NCI-H526 treated with DMSO at 0.1 percent for 48 hours (cell line): ENCODE measurements around the gene SMIM32.

Experiments used
- DNase-seq: peaks from one replicate; lab custom pipeline; 2025; lab: John Stamatoyannopoulos, UW

The SMIM32 gene

DNA sequence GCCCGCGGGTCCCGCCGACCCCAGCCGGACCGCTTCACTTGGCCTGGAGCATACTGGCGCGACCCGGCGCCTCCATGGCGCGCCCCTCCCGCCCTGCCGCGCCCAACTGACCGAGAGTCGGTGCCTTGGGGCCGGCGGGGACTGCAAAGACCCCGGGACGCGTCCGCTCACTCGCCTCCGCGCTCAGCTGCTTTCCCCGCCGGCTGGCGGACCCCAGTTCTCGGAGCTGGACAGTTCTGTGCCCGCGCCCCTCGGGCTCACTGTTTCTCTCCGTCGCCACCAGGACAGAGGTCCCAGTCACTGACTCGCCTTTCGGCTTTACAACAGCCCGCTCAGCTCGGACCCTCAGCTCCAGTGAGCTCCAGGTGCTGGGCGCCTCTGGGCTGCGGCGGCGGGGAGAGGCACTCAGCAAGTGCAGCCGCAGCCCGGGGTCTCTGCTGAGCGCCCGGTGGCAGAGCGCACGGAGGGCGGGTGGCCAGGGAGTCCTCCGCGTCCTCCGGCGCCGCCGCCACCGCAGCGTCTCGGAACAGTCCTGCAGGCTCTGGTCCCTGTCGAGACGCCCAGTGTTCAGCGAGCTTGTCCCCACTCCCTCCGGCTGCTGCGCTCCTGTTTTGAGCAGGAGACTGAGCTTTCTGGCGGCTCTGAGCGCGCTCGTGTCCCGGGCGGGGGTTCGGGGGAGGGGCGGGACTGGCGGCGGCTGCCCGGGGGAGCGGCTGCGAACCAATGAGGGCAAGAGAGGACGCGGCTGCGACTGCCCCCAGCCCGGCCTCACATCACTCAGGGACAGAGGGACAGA, at the start of gene SMIM32:
Gene SMIM32, minus strand, starts transcription at position 637 of the 796 bp plus-strand sequence. CDS start 638 bp downstream, outside the sequence.
- peak; percentile 1 for DNase-seq

DNA sequence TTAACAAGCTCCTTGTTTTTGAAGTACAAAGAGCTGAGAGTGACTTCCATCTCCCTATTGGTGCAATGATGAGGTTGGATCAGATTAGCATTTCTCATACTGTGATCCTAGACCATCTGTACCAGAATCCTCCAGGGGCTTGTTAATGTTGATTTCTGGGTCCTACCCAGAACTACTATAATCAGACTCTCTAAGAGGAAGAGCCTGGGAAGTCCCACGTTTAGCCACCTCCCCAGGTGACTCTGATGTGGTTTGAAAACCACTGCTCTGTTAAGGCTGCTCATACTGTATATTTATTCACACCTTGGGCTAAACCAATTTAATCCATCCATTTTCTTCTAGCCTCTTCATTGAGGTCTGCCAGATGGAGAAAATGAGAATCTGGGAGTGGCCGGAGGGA, 49.6 kb upstream of the SMIM32 start:
- no peak for DNase-seq

GRCh38 chr5:136242136-136242535, 49.2 kb upstream of the SMIM32 start:
- DNase-seq = no peak

- no peak for DNase-seq
These were observed 47.9 kb upstream of the SMIM32 start for GRCh38 chr5:136240894-136241293.

- no peak for DNase-seq
These were observed 43.6 kb upstream of the SMIM32 start for GRCh38 chr5:136236479-136237083.

DNA sequence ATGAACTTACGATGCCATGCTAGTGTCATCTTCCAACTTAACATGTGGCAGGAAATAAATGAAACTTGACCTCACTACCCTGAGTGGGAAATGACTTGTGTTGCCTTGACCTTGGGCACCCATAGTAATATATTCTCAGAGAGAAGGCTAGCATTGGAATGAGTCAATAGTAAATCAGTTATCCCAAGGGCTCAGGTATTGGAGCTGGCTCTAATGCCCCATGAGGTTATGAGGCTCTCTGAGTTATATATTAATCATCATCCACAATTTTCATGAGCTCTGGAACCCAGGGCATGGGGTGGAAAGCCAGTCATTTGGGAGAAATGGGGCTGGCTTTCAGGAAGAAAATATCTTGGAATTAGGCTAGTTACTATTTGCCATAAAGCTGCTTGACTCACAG, 42.4 kb upstream of the SMIM32 start:
- DNase-seq = no peak

- no peak for DNase-seq
These were observed 39.4 kb upstream of the SMIM32 start for GRCh38 chr5:136232316-136232715.

GRCh38 chr5:136230176-136230575, 37.2 kb upstream of the SMIM32 start:
- no peak for DNase-seq

- DNase-seq = no peak
These were observed 35.3 kb upstream of the SMIM32 start for GRCh38 chr5:136228136-136228757.

DNA sequence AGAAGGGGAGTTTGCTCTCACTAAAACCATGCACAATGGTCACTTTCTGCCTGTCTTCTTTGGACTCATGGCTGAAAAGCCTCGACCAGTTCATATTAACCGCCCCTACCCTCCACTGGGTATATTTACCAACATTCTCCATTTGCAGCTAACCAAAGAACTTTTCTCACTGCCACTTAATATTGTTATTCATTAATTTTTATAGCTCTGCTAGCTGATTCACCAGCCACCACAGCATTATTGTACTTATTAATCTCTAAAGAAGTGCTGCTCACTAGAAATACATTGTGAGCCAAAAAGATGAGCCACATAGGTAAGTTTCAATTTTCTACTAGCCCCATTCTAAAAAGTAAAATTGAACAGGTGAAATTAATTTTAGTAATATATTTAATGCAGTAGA, 33.4 kb upstream of the SMIM32 start:
- no peak for DNase-seq

DNA sequence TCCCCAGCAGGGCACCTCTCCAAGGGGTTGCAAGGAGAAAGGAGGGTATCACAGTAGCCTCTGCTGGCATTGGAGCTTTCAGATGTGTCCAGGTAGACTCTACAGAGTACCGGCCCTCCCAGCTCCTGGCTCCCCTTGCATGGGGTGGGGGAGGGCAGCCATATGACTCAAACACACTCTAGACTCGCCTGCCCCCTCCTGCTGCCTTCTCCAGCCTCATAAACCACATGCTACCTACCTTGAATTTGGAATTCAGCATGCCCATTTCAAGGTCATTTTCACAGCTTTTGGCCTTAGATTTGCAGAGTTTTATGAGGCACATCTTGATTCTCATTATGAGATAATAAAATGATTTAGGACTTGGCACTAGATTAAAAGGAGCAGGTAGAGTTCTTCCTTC, 32.8 kb upstream of the SMIM32 start:
- DNase-seq = no peak

GRCh38 chr5:136222580-136223235, 29.7 kb upstream of the SMIM32 start:
- no peak for DNase-seq

- DNase-seq = no peak
These were observed 28.4 kb upstream of the SMIM32 start for GRCh38 chr5:136221340-136221739.

DNA sequence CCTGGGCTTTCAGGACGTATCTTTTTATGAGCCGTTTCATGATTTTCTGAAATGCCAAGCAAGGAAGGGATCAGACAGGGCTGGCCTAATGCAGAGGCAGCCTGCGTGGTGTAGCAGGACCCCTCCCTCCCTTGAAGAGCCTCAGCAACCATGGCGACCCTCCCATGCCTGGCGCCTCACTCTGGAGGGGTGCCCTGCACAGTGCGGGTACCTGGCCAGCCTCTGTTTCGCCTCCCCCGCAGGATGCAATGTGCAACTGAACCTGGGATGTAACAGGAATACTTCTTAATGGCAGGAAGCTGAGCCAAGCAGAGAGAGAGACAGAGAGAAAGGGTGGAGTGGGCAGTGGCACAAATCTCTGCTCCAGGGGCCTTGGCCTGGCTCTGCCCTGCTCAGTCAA, 23.3 kb upstream of the SMIM32 start:
- DNase-seq = no peak

DNA sequence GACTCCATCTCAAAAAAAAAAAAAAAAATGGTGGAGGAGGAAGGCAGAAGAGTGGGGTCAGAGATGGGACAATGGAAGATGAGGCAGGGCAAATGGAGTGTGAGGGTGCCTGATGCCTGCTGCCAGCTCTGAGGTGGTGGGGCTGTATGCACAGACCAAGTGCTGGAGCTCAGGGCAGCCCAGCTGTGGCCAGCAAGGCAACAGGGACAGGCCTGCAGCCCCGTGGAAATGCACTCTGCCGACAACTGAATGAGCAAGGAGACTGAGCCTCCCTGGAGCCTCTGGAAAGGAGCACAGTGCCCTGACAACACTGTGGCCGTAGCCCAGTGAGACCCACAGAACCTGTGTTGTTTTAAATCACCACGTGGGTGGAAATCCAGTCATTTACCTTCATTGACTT, 22.9 kb upstream of the SMIM32 start:
- DNase-seq = no peak

GRCh38 chr5:136213919-136214493, 21.0 kb upstream of the SMIM32 start:
- no peak for DNase-seq

- peak; percentile 7 for DNase-seq
These were observed 19.3 kb upstream of the SMIM32 start for GRCh38 chr5:136212252-136212721.

DNA sequence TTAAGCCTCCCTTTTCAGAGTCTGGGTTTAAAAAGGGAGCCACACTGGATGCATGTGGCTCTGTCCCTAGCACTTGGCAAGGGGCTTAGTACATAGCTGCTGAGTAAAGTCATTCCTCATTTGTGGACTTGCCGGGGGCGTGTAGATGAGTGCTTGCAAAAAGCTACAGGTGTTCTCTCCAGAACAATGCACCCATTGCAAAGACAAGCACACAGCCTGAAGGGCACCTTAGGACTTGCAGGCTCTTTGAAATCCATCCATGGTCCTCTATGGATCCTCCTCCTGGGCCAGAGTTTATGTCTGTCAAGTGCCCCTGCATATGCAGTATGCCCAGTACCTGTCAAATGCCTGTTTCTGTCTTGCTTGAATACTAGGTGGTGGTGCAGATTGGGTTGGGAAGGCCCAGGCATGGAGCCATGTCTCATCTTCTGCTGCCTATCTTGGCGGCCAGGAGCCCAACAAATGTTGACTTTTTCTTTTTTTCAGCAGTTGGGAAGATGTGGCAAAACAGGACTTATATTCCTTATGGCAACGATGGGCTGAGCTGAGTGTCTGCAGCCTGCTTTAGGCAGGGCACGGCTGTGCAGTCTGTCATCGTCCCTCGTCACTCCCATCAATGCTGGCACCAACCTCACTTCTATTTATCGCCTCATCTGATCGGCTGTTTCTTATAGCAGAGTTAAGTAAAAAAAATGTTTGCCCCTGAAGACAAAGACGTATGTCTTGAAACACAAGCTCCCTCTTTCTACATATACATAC, 18.5 kb upstream of the SMIM32 start:
- DNase-seq = no peak

DNA sequence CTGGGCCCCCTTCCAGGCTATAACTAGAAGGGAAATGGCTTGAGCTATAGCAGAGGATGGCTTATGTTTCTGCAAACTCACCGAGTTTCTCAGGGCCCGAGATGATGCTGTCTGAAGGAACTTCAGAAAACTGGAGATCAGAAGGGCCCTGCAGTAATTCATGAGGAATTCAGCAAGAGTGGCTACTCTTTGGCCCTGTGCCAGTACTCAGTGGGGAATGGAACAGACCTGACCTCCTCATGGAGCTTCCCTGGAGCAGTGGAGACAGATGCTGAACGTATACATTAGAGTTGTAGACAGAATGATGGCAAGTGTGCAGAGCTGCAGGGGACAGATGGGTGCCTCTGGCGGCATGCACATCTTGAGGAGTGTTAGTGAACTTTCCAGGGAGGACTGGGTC, 17.3 kb upstream of the SMIM32 start:
- no peak for DNase-seq

GRCh38 chr5:136209346-136209910, 16.5 kb upstream of the SMIM32 start:
- no peak for DNase-seq

- no peak for DNase-seq
These were observed 16.0 kb upstream of the SMIM32 start for GRCh38 chr5:136208916-136209315.
